Osteoblast (primary cell): ENCODE results near the gene PITX1. TPM values are rescaled to one million over a fixed set of nuclear protein-coding genes. Genes with fewer than 3 reads are reported as not detected.

Experiments used
- DNase-seq: peaks from one replicate; pipeline ENCODE4 v3.0.0; 2011; ENCODE audit warnings: low spot score, mixed read lengths; ENCODE audit not compliant: insufficient read length; ENCODE audit errors: missing footprints
- H2AFZ ChIP-seq: 2 replicates; pipeline ENCODE4 v1.6.0; 2011; ENCODE audit warnings: mild to moderate bottlenecking, low read length
- H3K27ac ChIP-seq: 2 replicates; pipeline ENCODE4 v1.5.1; 2011; ENCODE audit warnings: mild to moderate bottlenecking, low read depth, low read length, moderate library complexity
- H3K27me3 ChIP-seq: 2 replicates; pipeline ENCODE4 v1.6.0; 2012; ENCODE audit warnings: mild to moderate bottlenecking, control low read depth, inconsistent platforms, low read length, moderate library complexity; ENCODE audit not compliant: insufficient read depth
- H3K36me3 ChIP-seq: 2 replicates; pipeline ENCODE4 v1.5.1; 2011; ENCODE audit warnings: mild to moderate bottlenecking, low read length, control low read depth, moderate library complexity; ENCODE audit not compliant: insufficient read depth
- H3K4me1 ChIP-seq: 2 replicates; pipeline ENCODE4 v1.5.1; 2011; ENCODE audit warnings: mild to moderate bottlenecking, low read length, control low read depth, moderate library complexity; ENCODE audit not compliant: insufficient read depth
- H3K4me2 ChIP-seq: 2 replicates; pipeline ENCODE4 v1.6.0; 2011; ENCODE audit warnings: mild to moderate bottlenecking, low read length; ENCODE audit not compliant: insufficient read depth
- H3K4me3 ChIP-seq: fragments of 200-600 bp; sonication (generic); 3 replicates; pipeline ENCODE4 v1.5.1; 2012; ENCODE audit warnings: mild to moderate bottlenecking, low read length, inconsistent platforms; ENCODE audit not compliant: insufficient read depth
- H3K79me2 ChIP-seq: 2 replicates; pipeline ENCODE4 v1.6.0; 2012; ENCODE audit warnings: mild to moderate bottlenecking, low read length, control low read depth, inconsistent platforms; ENCODE audit not compliant: insufficient read depth
- H3K9me3 ChIP-seq: 2 replicates; pipeline ENCODE4 v1.5.1; 2011; ENCODE audit warnings: low read depth, low read length, control low read depth
- H4K20me1 ChIP-seq: 2 replicates; pipeline ENCODE4 v1.6.0; 2012; ENCODE audit warnings: mild to moderate bottlenecking, low read length, control low read depth; ENCODE audit not compliant: insufficient read depth
- total RNA-seq: library from RNA; depleted of rRNA; stranded (reverse); fragments of >200 nt; gene quantifications from 2 replicates; pipeline ENCODE4 v1.2.3, GENCODE V29; 2012
- TF ChIP-seq, protein P1 (sequence below): IDR thresholded peaks from 2 replicates; pipeline ENCODE4 v1.5.1; 2011; ENCODE audit warnings: mild to moderate bottlenecking, low read depth, low read length, moderate library complexity; ENCODE audit errors: extremely low read depth

The PITX1 gene
- total RNA-seq, 1 donor, result 9.8 TPM

DNA sequence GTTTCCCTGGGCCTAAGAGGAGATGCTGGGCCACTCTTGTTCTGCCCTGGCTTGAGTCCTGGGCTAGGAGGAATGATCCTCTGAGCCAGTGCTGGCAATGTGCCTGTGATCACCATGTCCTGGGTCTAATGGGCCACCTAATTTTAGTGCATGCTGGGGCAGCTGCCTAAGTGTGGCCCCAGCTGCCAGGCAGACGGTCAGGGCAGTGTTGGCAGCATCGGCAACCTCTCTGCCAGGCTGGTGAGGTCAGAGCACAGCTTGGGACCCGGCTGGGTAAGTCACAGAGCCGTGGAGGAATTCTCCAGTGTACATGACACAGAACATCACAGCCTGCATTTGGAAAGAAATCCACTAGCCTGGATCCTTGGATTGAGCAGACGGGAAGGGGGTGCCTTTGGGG, 21.4 kb upstream of the PITX1 start:
- no peak overlapping the region for H3K4me3 ChIP-seq
- H3K4me1 ChIP-seq, result no peaks in the 10 kb centered on the region
- H3K9me3 ChIP-seq, result no peaks in the 10 kb centered on the region
- peak; percentile 46 for DNase-seq
- H3K36me3 ChIP-seq, result no peaks in the 10 kb centered on the region
- no peak overlapping the region for H3K4me2 ChIP-seq
- H2AFZ ChIP-seq, result no peak overlapping the region
- no peaks in the 10 kb centered on the region for H3K79me2 ChIP-seq
- H4K20me1 ChIP-seq, result no peaks in the 10 kb centered on the region
- TF ChIP-seq, protein P1, sequence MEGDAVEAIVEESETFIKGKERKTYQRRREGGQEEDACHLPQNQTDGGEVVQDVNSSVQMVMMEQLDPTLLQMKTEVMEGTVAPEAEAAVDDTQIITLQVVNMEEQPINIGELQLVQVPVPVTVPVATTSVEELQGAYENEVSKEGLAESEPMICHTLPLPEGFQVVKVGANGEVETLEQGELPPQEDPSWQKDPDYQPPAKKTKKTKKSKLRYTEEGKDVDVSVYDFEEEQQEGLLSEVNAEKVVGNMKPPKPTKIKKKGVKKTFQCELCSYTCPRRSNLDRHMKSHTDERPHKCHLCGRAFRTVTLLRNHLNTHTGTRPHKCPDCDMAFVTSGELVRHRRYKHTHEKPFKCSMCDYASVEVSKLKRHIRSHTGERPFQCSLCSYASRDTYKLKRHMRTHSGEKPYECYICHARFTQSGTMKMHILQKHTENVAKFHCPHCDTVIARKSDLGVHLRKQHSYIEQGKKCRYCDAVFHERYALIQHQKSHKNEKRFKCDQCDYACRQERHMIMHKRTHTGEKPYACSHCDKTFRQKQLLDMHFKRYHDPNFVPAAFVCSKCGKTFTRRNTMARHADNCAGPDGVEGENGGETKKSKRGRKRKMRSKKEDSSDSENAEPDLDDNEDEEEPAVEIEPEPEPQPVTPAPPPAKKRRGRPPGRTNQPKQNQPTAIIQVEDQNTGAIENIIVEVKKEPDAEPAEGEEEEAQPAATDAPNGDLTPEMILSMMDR, result no peak
- peaks cover 10% of the 10 kb centered on the region for H3K27me3 ChIP-seq
- no peak overlapping the region for H3K27ac ChIP-seq

DNA sequence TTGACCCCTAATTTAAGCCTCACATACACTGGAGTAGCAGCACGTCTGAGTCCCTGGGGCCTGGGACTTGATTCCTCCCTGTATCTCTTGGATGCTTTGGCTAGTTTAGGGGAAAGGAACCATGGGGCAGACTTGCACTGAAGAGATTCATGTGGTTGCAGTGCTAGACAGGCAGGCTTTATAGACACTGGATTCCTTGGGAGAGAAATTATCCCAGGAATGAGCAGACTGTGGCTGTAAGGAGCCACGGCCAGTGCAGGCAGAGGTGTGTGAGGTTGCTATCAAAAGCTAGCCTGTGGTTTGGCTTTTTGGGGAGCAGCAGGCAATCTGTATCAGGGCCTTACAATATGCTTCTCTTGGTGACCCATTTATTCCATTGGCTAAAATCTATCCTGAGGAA, 20.5 kb upstream of the PITX1 start:
- H3K4me1 ChIP-seq, result no peaks in the 10 kb centered on the region
- no peaks in the 10 kb centered on the region for H3K9me3 ChIP-seq
- H3K27me3 ChIP-seq, result peaks cover 10% of the 10 kb centered on the region
- TF ChIP-seq, protein P1, result no peak
- H4K20me1 ChIP-seq, result no peaks in the 10 kb centered on the region
- H3K27ac ChIP-seq, result no peak overlapping the region
- no peaks in the 10 kb centered on the region for H3K36me3 ChIP-seq
- peak; percentile 46 for DNase-seq
- no peaks in the 10 kb centered on the region for H3K79me2 ChIP-seq
- no peak overlapping the region for H3K4me2 ChIP-seq
- H3K4me3 ChIP-seq, result no peak overlapping the region
- no peak overlapping the region for H2AFZ ChIP-seq

- H3K4me2 ChIP-seq, result no peak overlapping the region
- no peaks in the 10 kb centered on the region for H3K79me2 ChIP-seq
- no peaks in the 10 kb centered on the region for H3K4me1 ChIP-seq
- H3K4me3 ChIP-seq, result no peak overlapping the region
- H4K20me1 ChIP-seq, result no peaks in the 10 kb centered on the region
- H2AFZ ChIP-seq, result no peak overlapping the region
- no peak overlapping the region for H3K27ac ChIP-seq
- H3K27me3 ChIP-seq, result peaks cover 10% of the 10 kb centered on the region
- TF ChIP-seq, protein P1, result no peak
- no peaks in the 10 kb centered on the region for H3K9me3 ChIP-seq
- no peaks in the 10 kb centered on the region for H3K36me3 ChIP-seq
- no peak for DNase-seq
Measured at GRCh38 chr5:135053989-135054388, 20.0 kb upstream of the PITX1 start.

GRCh38 chr5:135053278-135053677, 19.2 kb upstream of the PITX1 start:
- H3K27me3 ChIP-seq, result peaks cover 12% of the 10 kb centered on the region
- no peak overlapping the region for H3K27ac ChIP-seq

More at GRCh38 chr5:135053278-135053677, 19.2 kb upstream of the PITX1 start:
- TF ChIP-seq, protein P1, result no peak
- Histone ChIP-seq H2AFZ (no peak overlapping the region), H3K4me2 (no peak overlapping the region), H3K9me3 (no peaks in the 10 kb centered on the region), H3K79me2 (no peaks in the 10 kb centered on the region), H3K4me3 (no peak overlapping the region), H3K36me3 (no peaks in the 10 kb centered on the region), H3K4me1 (no peaks in the 10 kb centered on the region), H4K20me1 (no peaks in the 10 kb centered on the region)
- DNase-seq, result peak; percentile 38
